Measurements from ENCODE around the gene C12orf76. TPM values are rescaled to one million over a fixed set of nuclear protein-coding genes. Genes with fewer than 3 reads are reported as not detected.

C12orf76 gene
- total and polyA plus RNA-seq, 2 of the 13 experiments (the other 11 are each of a cell fraction or from before 2014, with no cell fraction given) = 15.8 to 38.4 TPM

GRCh38 chr12:110035534-110036104 is 12.7 kb downstream of the C12orf76 start (continued):
- TF ChIP-seq CEBPB (IDR thresholded peaks at IDR 0.05; ENCODE audit: borderline replicate concordance, low read depth, low read length) (no peak), ZNF362 (CRISPR knock-in tag; IDR thresholded peaks at IDR 0.05; ENCODE audit: borderline replicate concordance) (peak; percentile 85), ZNF780A (CRISPR knock-in tag; IDR thresholded peaks at IDR 0.05) (no peak), MYPOP (CRISPR knock-in tag; IDR thresholded peaks at IDR 0.05) (no peak), ZBTB3 (CRISPR knock-in tag; IDR thresholded peaks at IDR 0.05; ENCODE audit: borderline replicate concordance, low read depth) (peak; percentile 93; the same call in 1 of the 2 replicates), THAP11 (CRISPR knock-in tag; IDR thresholded peaks at IDR 0.05) (peak; percentile 44; the same call in 1 of the 2 replicates), KAT8 (CRISPR knock-in tag; IDR thresholded peaks at IDR 0.05) (peak; percentile 59; the same call in 1 of the 2 replicates), ZNF720 (CRISPR knock-in tag; IDR thresholded peaks at IDR 0.05) (no peak), MBD4 (IDR thresholded peaks at IDR 0.05; ENCODE audit: borderline replicate concordance, low read length) (no peak), NFE2L2 (IDR thresholded peaks at IDR 0.05; ENCODE audit: low read length) (no peak), FOXA1 (IDR thresholded peaks at IDR 0.05) (no peak), FOXA1 (CRISPR knock-in tag; IDR thresholded peaks at IDR 0.05) (no peak), ZNF343 (CRISPR knock-in tag; IDR thresholded peaks at IDR 0.05) (no peak), SOX13 (IDR thresholded peaks at IDR 0.05) (no peak), SOX13 (CRISPR knock-in tag; conservative IDR thresholded peaks at IDR 0.05 in 1 of 2, IDR thresholded peaks at IDR 0.05 in 1 of 2) (peak in 1 of 2 experiments; percentile 84; a peak in 2 of 4 replicates), IKZF4 (CRISPR knock-in tag; IDR thresholded peaks at IDR 0.05; ENCODE audit: borderline replicate concordance, low read depth, not compliant biosample characterization) (no peak), SMAD1 (CRISPR knock-in tag; IDR thresholded peaks at IDR 0.05; ENCODE audit: borderline replicate concordance, low read depth) (no peak), MEIS2 (CRISPR knock-in tag; IDR thresholded peaks at IDR 0.05) (0 out of 2 replicates have a peak, but pooled peaks have one; percentile 33), ZHX2 (IDR thresholded peaks at IDR 0.05; ENCODE audit: low read depth) (no peak), ZHX2 (CRISPR knock-in tag; IDR thresholded peaks at IDR 0.05; ENCODE audit: borderline replicate concordance) (no peak), GATAD1 (CRISPR knock-in tag; IDR thresholded peaks at IDR 0.05) (no peak), ZSCAN25 (CRISPR knock-in tag; IDR thresholded peaks at IDR 0.05) (no peak), ZNF777 (CRISPR knock-in tag; IDR thresholded peaks at IDR 0.05) (no peak)

Data from HepG2 (cell line).